Right lung (tissue), 5 donors: Measurements from ENCODE around the gene ZP1. TPM values are rescaled to one million over a fixed set of nuclear protein-coding genes. Genes with fewer than 3 reads are reported as not detected.

Experiments used
- DNase-seq, 2 donors: peaks; one replicate each; pipeline ENCODE4 v3.0.0-alpha.2; 2013
- polyA plus RNA-seq, 5 donors: library from polyadenylated mRNA; unstranded; fragments of 120-200 nt; gene quantifications; one replicate each; pipeline versions ENCODE4 v1.2.1 to v1.2.3, GENCODE V29; 2013; ENCODE audit warnings: inconsistent platforms in 1 of 5, low replicate concordance in 1 of 5; ENCODE audit not compliant: insufficient read length in 5 of 5, insufficient read depth in 1 of 5

The ZP1 gene
- polyA plus RNA-seq, 5 donors, result not detected

GRCh38 chr11:60844045-60844869 is 23.1 kb upstream of the ZP1 start:
- no peak for DNase-seq

GRCh38 chr11:60844870-60845221 is 22.5 kb upstream of the ZP1 start:
- DNase-seq, result no peak

GRCh38 chr11:60845338-60845737 is 22.0 kb upstream of the ZP1 start:
- no peak for DNase-seq

GRCh38 chr11:60847281-60847680 is 20.1 kb upstream of the ZP1 start:
- DNase-seq, result no peak

- no peak for DNase-seq
These were observed 19.4 kb upstream of the ZP1 start for GRCh38 chr11:60847896-60848295.

- DNase-seq, result no peak
These were observed 18.6 kb upstream of the ZP1 start for GRCh38 chr11:60848714-60849151.

GRCh38 chr11:60849641-60850520 is 17.5 kb upstream of the ZP1 start:
- no peak for DNase-seq

GRCh38 chr11:60851327-60852104 is 15.8 kb upstream of the ZP1 start:
- no peak for DNase-seq

GRCh38 chr11:60852117-60852981 is 15.0 kb upstream of the ZP1 start:
- DNase-seq, result no peak

- no peak for DNase-seq
These were observed 14.1 kb upstream of the ZP1 start for GRCh38 chr11:60852982-60853950.

GRCh38 chr11:60854140-60854846 is 13.0 kb upstream of the ZP1 start:
- no peak for DNase-seq

GRCh38 chr11:60854847-60855725 is 12.3 kb upstream of the ZP1 start:
- no peak for DNase-seq

- DNase-seq, result no peak
These were observed 11.4 kb upstream of the ZP1 start, which contains the start of gene PTGDR2 for GRCh38 chr11:60855726-60856633. Gene PTGDR2, minus strand, starts transcription at chr11:60855950. Its CDS starts 2,228 bp downstream, at chr11:60853722.

- DNase-seq, result no peak
These were observed 9.7 kb upstream of the ZP1 start for GRCh38 chr11:60857378-60858232.

GRCh38 chr11:60858236-60858635 is 9.1 kb upstream of the ZP1 start:
- no peak for DNase-seq
